HG03378 (cell line): ENCODE measurements around the gene UBXN6.

Experiments
- ATAC-seq: cut with Tn5 transposase; IDR thresholded peaks from one replicate; pipeline ENCODE4 v1.9.1; 2021; ENCODE audit warnings: mild to moderate bottlenecking, moderate library complexity; ENCODE audit not compliant: unreplicated experiment

UBXN6 gene

GRCh38 chr19:4443188-4443587, 14.4 kb downstream of the UBXN6 start:
- no peak for ATAC-seq

GRCh38 chr19:4442819-4443146, 14.8 kb downstream of the UBXN6 start:
- ATAC-seq, result no peak

DNA sequence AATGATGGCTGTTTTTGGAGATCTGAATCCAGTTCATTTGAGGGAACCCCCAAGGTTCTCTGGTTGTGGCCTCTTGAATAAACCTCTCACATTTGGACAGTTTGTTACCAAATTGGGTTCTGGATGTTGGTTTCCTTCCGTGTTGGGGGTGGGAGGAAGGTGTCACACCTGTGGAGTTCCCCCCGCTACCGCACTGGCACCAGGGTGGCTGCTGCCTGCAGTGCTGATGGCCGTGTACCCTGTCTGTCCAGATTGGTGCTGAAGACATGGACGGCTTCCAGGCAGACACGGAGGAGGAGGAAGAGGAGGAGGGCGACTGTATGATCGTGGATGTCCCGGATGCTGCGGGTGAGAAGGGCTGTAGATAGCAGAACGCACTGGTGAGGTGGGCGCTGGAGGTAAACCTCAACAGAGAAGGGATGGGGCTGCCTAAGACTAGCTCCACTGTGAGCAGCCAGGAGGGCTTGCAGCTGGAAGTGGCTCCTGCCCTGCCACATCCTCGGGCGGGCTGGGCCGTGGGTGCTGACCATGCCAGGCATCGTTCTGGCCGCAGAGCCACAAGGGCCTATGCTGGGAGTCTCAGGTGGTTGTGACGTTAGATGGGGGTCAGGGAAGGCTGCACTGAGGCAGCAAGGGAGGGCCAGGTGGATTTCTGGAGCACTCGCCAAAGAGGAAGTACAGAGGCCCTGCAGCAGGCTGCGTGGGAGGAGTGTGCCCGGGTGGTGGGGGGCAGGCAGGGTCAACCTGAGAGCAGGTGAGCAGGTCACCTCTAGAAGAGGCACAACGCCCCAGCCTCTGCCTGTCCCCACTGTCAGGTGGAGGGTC, 15.4 kb downstream of the UBXN6 start:
- ATAC-seq, result no peak

DNA sequence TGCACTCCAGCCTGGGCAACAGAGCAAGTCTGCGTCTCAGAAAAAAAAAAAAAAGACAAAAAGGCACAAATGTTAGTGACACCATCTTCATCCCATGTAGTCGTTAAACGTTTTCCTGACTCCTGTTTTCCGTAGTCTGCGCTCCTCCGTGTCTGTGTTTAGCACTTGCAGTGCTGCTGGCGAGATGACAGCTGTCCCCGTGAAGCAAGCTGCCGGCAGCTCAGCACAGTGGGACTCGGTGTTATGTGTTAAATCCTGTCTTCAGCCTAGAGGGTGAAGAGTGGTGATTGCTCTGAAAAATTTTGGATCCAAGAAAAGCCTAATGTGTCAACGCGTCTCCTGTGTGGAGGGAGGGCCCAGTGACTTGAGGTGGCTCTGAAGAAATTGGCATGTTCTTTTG, 18.4 kb downstream of the UBXN6 start:
- no peak for ATAC-seq

DNA sequence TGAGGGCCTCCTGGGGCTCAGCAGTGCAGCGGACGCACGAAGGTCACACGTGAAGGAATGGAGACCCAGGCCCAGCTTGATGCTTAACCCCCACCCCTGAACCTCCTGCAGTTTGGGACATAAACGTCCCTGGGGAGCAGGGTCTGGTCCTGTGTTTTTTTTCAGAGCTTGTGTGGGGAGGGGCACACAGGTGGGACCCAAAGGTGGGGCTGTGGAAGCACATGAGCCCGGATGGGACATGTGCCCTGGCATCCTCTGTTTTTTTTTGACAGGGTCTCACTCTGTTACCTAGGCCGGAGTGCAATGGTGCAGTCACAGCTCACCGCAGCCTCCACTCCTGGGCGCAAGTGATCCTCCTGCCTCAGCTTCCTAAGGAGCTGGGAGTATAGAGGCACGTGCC, 20.5 kb downstream of the UBXN6 start:
- ATAC-seq, result no peak

- ATAC-seq, result no peak
Measured at GRCh38 chr19:4436231-4436630, 21.4 kb downstream of the UBXN6 start.

- no peak for ATAC-seq
Measured at GRCh38 chr19:4434391-4434790, 23.2 kb downstream of the UBXN6 start.

GRCh38 chr19:4432918-4433506, 24.6 kb downstream of the UBXN6 start:
- ATAC-seq, result no peak

GRCh38 chr19:4431808-4432674, 25.6 kb downstream of the UBXN6 start:
- ATAC-seq, result no peak

- ATAC-seq, result no peak
Measured at GRCh38 chr19:4431296-4431695, 26.3 kb downstream of the UBXN6 start.

GRCh38 chr19:4430760-4431159, 26.8 kb downstream of the UBXN6 start:
- ATAC-seq, result no peak

DNA sequence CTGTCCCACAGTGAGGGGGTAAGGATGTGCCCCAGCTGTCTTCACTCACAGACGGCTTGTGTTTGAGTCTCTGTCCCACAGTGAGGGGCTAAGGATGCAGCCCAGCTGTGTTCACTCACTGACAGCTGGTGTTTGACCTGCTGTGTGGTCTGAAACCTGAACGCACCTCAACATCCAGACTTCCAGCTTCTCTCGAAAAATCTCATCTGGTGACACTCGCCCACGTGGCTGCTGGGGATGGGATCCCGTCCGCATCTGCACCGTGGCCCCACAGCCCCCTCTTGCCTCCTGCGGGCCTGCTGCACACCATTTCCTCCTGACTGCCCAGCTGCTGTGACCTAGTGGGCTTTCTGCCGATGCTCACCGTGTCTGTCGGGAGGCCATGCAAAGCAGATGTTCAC, 27.8 kb downstream of the UBXN6 start:
- ATAC-seq, result no peak

DNA sequence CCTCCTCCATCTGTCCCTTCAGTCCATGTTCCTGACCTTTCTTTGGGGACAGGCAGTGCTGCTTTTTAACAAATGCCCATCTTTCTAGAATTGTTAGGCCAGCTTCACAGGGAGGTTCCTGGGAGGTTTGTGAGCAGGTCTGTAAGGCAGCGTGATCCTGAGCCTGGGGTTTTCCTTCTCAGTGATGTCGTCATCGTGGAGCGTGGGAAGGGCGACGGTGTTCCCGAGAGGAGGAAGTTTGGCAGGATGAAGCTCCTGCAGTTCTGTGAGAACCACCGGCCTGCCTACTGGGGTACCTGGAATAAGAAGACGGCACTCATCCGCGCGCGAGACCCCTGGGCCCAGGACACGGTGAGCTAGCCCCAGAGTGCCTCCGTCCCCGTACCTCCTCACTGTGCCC, 28.3 kb downstream of the UBXN6 start:
- ATAC-seq, result no peak

GRCh38 chr19:4428326-4428975, 29.1 kb downstream of the UBXN6 start:
- no peak for ATAC-seq

GRCh38 chr19:4425537-4425936, 32.1 kb downstream of the UBXN6 start:
- no peak for ATAC-seq

DNA sequence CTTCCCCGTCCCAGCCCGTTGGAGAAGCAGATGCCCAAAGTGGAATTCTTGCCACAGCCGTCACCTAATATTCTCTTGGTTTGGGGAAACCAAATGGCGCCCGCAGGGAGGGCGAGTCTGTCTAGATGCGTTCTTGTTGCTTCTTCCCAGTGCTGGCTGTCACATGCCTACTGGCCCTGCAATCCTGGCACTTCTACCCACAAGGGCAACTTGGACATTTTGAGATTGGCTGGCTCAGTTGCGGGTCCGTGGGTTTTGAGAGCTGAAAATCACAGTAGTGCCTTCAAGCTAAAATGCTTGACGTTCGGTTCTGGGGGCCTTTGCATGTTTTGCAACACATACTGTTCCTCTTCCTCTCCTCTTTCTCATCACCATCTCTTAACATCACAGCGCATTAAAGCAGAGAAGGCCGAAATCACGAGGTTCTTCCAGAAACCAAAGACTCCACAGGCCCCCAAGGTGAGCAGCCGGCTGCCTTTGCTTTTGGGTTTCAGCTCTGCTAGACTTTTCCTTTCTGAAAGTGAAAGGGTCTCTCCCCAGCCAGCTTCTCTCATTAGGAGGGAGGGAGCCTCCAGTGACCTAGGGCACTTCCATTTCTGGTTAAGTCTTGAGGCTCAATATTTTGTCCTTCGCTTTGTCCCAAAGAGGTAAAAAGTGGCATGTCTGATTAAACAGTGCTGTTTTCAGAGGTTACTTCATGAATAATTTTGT, 34.0 kb downstream of the UBXN6 start:
- ATAC-seq, result no peak

GRCh38 chr19:4416268-4416667, 41.3 kb downstream of the UBXN6 start:
- no peak for ATAC-seq

DNA sequence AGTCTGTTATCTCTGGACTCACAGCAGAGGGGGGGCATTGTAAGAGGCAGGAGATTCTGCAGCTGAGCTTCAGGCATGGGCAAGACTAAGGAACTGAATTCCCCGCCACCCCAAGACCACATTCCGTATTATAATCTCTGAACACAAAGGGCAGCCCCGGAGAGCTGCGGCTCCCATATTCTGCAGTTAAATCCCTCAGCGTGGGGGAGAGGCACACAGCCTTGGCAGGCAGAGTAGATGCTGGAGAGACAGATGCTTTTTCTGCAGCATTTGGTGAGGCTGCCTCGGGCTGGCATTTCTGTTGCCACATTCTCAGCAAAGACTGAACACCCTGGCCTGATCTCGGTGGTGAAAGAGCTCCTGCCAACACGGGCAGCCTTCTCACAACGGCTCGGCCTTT, 42.2 kb downstream of the UBXN6 start:
- no peak for ATAC-seq

- no peak for ATAC-seq
Measured at GRCh38 chr19:4414800-4415321, 42.7 kb downstream of the UBXN6 start.

GRCh38 chr19:4414144-4414799, 43.3 kb downstream of the UBXN6 start:
- ATAC-seq, result no peak
